ACC112 (cell line): ENCODE data around the gene VAMP1.
"Not testable (repeated sequence)": the region's sequence is repeated elsewhere in the genome, so short reads cannot be mapped to it uniquely, and the experiment has no call there.

Experiments
- H2AFZ ChIP-seq: fragments of 200-600 bp; sonication (generic); one replicate; pipeline ENCODE4 v1.6.0; 2017; ENCODE audit warnings: antibody characterized with exemption, low read length; ENCODE audit not compliant: unreplicated experiment
- H3K27ac ChIP-seq: fragments of 200-600 bp; sonication (generic); 2 replicates; pipeline ENCODE4 v1.5.1; 2014; ENCODE audit warnings: low read depth, mild to moderate bottlenecking, antibody characterized with exemption, low read length, moderate library complexity
- H3K27me3 ChIP-seq: fragments of 200-600 bp; sonication (generic); 2 replicates; pipeline ENCODE4 v1.6.1; 2014; ENCODE audit warnings: mild to moderate bottlenecking, antibody characterized with exemption, low read length, moderate library complexity, mixed read lengths; ENCODE audit not compliant: insufficient read depth
- H3K36me3 ChIP-seq: fragments of 200-600 bp; sonication (generic); 2 replicates; pipeline ENCODE4 v1.6.1; 2016; ENCODE audit warnings: mild to moderate bottlenecking, antibody characterized with exemption, low read length, moderate library complexity, mixed read lengths; ENCODE audit not compliant: insufficient read depth
- H3K4me1 ChIP-seq: fragments of 200-600 bp; sonication (generic); one replicate; pipeline ENCODE4 v1.6.1; 2016; ENCODE audit warnings: low read length, mixed read lengths; ENCODE audit not compliant: insufficient read depth, unreplicated experiment, control insufficient read depth
- H3K4me3 ChIP-seq: fragments of 200-600 bp; sonication (generic); 2 replicates; pipeline ENCODE4 v1.5.1; 2014; ENCODE audit warnings: mild to moderate bottlenecking, low read depth, low read length
- H3K79me2 ChIP-seq: fragments of 200-600 bp; sonication (generic); one replicate; pipeline ENCODE4 v1.6.0; 2016; ENCODE audit warnings: low read length; ENCODE audit not compliant: control insufficient read depth, unreplicated experiment, insufficient read depth

VAMP1 gene

GRCh38 chr12:6492838-6493496 lies 22.5 kb upstream of the VAMP1 start, which contains the start of gene MRPL51:
TSS of gene MRPL51 (minus strand) at chr12:6493262. CDS start at chr12:6493136, 126 bp downstream.
- H3K4me3 ChIP-seq, result peak within 1 kb of the TSS; percentile 95
- peak within 1 kb of the TSS; percentile 98 for H2AFZ ChIP-seq
- H3K27ac ChIP-seq, result peak within 1 kb of the TSS; percentile 97
- H3K27me3 ChIP-seq, result no peaks in the 10 kb centered on the region
- H3K79me2 ChIP-seq, result peaks cover 43% of the 10 kb centered on the region
- peaks cover 20% of the 10 kb centered on the region for H3K4me1 ChIP-seq
- H3K36me3 ChIP-seq, result peaks cover 21% of the 10 kb centered on the region

- H3K4me3 ChIP-seq, H3K27me3 ChIP-seq, H2AFZ ChIP-seq, H3K27ac ChIP-seq: not testable (repeated sequence)
- Histone ChIP-seq H3K4me1 (peaks cover 19% of the 10 kb centered on the region), H3K79me2 (peaks cover 28% of the 10 kb centered on the region), H3K36me3 (peaks cover 14% of the 10 kb centered on the region)
Measured at GRCh38 chr12:6490673-6491072, 20.2 kb upstream of the VAMP1 start.

- Histone ChIP-seq H3K4me1 (peaks cover 8% of the 10 kb centered on the region), H3K4me3 (no peak overlapping the region), H3K36me3 (peaks cover 8% of the 10 kb centered on the region), H2AFZ (no peak overlapping the region), H3K79me2 (peaks cover 15% of the 10 kb centered on the region), H3K27me3 (no peaks in the 10 kb centered on the region), H3K27ac (no peak overlapping the region)
Measured at GRCh38 chr12:6489449-6489848, 19.0 kb upstream of the VAMP1 start.

GRCh38 chr12:6488240-6488639 lies 17.8 kb upstream of the VAMP1 start:
- Histone ChIP-seq H3K79me2 (peaks cover 14% of the 10 kb centered on the region), H3K27ac (no peak overlapping the region), H3K4me1 (peaks cover 8% of the 10 kb centered on the region), H2AFZ (no peak overlapping the region), H3K27me3 (no peaks in the 10 kb centered on the region), H3K4me3 (no peak overlapping the region), H3K36me3 (peaks cover 8% of the 10 kb centered on the region)

- H3K27me3 ChIP-seq, result no peaks in the 10 kb centered on the region
- H2AFZ ChIP-seq, result no peak overlapping the region
- no peak overlapping the region for H3K27ac ChIP-seq
- H3K4me3 ChIP-seq, result no peak overlapping the region
- peaks cover 9% of the 10 kb centered on the region for H3K4me1 ChIP-seq
- H3K36me3 ChIP-seq, result no peaks in the 10 kb centered on the region
- no peaks in the 10 kb centered on the region for H3K79me2 ChIP-seq
Measured at GRCh38 chr12:6478416-6478815, 7.9 kb upstream of the VAMP1 start.

- H3K4me1 ChIP-seq, H3K27ac ChIP-seq, H3K4me3 ChIP-seq, H3K27me3 ChIP-seq, H2AFZ ChIP-seq, H3K36me3 ChIP-seq, H3K79me2 ChIP-seq: not testable (repeated sequence)
Measured at GRCh38 chr12:6477601-6478377, 7.3 kb upstream of the VAMP1 start.

- Histone ChIP-seq H3K36me3 (no peaks in the 10 kb centered on the region), H3K4me3 (no peak overlapping the region), H3K27me3 (no peaks in the 10 kb centered on the region), H3K27ac (0 out of 2 replicates have a peak overlapping the region, but pooled peaks have one; percentile 15), H3K4me1 (peaks cover 14% of the 10 kb centered on the region), H3K79me2 (no peaks in the 10 kb centered on the region), H2AFZ (peak overlapping the region; percentile 35)
Measured at GRCh38 chr12:6476489-6476888, 6.0 kb upstream of the VAMP1 start.

GRCh38 chr12:6475233-6475975 lies 4.9 kb upstream of the VAMP1 start:
- H3K36me3 ChIP-seq, H3K27me3 ChIP-seq, H3K79me2 ChIP-seq, H3K4me3 ChIP-seq, H3K27ac ChIP-seq, H2AFZ ChIP-seq: not testable (repeated sequence)
- peaks cover 18% of the 10 kb centered on the region for H3K4me1 ChIP-seq

GRCh38 chr12:6472491-6472890 lies 2.0 kb upstream of the VAMP1 start:
- no peak overlapping the region for H3K4me3 ChIP-seq
- H3K27ac ChIP-seq, result no peak overlapping the region
- H2AFZ ChIP-seq, result no peak overlapping the region

GRCh38 chr12:6471989-6472360 lies 1.5 kb upstream of the VAMP1 start:
- Histone ChIP-seq H3K36me3 (no peaks in the 10 kb centered on the region), H3K27me3 (no peaks in the 10 kb centered on the region)

More at GRCh38 chr12:6472491-6472890, 2.0 kb upstream of the VAMP1 start:
- Histone ChIP-seq H3K36me3 (no peaks in the 10 kb centered on the region), H3K4me1 (peaks cover 36% of the 10 kb centered on the region), H3K79me2 (peaks cover 20% of the 10 kb centered on the region), H3K27me3 (no peaks in the 10 kb centered on the region)

More at GRCh38 chr12:6471989-6472360, 1.5 kb upstream of the VAMP1 start:
- no peak overlapping the region for H3K4me3 ChIP-seq
- no peak overlapping the region for H3K27ac ChIP-seq
- H3K79me2 ChIP-seq, result peaks cover 20% of the 10 kb centered on the region
- H3K4me1 ChIP-seq, result peaks cover 36% of the 10 kb centered on the region
- H2AFZ ChIP-seq, result no peak overlapping the region
